ENCODE measurements around the gene LRPAP1.
"Not testable (repeated sequence)": the region's sequence is repeated elsewhere in the genome, so short reads cannot be mapped to it uniquely, and the experiment has no call there.

LRPAP1 gene

GRCh38 chr4:3531879-3532750, at the start of gene LRPAP1:
TSS of gene LRPAP1 (minus strand) at chr4:3532422. CDS start at chr4:3532412, 10 bp downstream.
- Histone ChIP-seq H3K27ac (no peak within 1 kb of the TSS), H3K4me3 (ENCODE audit: low read depth, low read length) (peak within 1 kb of the TSS; percentile 87), H3K27me3 (replicated peaks) (no peaks in the 10 kb centered on the region), H3K36me3 (replicated peaks) (no peaks in the 10 kb centered on the region)
- in situ Hi-C loops (cut with HindIII; ENCODE audit: low pct_ligation_motif_present, low sequenced_read_pairs), result no loop called here
- TF ChIP-seq, protein P1, sequence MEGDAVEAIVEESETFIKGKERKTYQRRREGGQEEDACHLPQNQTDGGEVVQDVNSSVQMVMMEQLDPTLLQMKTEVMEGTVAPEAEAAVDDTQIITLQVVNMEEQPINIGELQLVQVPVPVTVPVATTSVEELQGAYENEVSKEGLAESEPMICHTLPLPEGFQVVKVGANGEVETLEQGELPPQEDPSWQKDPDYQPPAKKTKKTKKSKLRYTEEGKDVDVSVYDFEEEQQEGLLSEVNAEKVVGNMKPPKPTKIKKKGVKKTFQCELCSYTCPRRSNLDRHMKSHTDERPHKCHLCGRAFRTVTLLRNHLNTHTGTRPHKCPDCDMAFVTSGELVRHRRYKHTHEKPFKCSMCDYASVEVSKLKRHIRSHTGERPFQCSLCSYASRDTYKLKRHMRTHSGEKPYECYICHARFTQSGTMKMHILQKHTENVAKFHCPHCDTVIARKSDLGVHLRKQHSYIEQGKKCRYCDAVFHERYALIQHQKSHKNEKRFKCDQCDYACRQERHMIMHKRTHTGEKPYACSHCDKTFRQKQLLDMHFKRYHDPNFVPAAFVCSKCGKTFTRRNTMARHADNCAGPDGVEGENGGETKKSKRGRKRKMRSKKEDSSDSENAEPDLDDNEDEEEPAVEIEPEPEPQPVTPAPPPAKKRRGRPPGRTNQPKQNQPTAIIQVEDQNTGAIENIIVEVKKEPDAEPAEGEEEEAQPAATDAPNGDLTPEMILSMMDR (IDR thresholded peaks at IDR 0.05; ENCODE audit: low read depth, low read length, missing control alignments), result no peak
- peak; percentile 77 for DNase-seq

DNA sequence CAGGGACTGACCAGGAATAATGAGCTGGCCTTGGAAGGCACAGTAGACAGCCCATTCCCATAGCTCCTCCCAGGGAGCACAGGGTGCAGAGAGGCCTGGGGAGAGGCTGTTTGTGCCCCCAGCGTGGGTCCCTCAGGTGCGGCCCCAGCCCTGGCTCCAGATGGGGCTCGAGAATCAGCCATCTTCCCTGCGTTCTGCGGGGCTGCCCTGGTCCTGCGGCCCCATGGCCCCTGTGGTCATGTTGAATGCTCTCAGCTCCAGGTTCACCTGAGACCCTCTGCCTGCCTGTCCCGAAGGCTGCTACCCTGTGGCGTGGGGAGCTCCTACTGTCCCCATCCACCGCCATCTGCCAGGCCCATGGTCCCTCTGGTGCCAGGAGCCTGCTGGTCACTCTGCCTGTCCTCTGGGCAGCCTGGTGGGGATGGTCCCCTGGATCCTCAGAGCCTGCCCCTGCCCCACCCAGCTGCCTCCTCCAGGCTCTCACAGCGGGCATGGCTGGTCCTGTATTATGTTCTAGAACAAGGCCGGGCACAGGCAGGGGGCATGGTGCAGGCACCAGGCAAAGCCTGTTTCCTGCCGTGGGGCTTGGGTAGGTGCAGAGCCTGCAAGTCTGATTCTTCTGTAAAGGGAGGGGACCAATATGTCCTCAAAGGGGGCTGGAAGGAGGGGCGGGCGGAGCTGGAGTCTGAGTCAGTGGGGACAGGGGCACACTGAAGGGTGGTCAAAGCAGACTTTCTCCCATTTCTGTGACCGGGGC, 49.3 kb upstream of the LRPAP1 start:
- DNase-seq; H3K27ac ChIP-seq; H3K4me3 ChIP-seq (ENCODE audit: low read depth, low read length); H3K27me3 ChIP-seq (replicated peaks); in situ Hi-C loops (cut with HindIII; ENCODE audit: low pct_ligation_motif_present, low sequenced_read_pairs); H3K36me3 ChIP-seq (replicated peaks): not testable (repeated sequence)

DNA sequence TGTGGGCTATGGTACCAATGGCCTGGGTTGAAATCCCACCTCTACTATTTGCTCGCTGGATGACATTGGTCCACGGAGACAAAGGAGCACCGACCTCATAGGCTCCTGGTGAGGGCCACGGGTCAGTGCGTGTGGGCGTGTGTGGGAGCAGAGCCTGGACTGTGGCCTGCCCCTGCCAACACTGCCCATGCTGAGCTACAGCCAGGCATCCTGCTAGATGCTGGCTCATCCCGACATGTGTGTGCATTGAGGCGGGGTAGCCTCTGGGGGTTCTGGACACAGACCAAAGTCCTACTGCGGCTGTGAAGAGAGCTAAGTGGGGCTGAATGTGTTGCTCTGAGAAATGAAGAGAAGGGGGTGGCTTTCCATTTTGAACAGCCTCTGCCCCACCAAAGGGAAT, 48.6 kb upstream of the LRPAP1 start:
- in situ Hi-C loops (cut with HindIII; ENCODE audit: low pct_ligation_motif_present, low sequenced_read_pairs); H3K4me3 ChIP-seq (ENCODE audit: low read depth, low read length); H3K27ac ChIP-seq; DNase-seq; H3K36me3 ChIP-seq (replicated peaks); H3K27me3 ChIP-seq (replicated peaks): not testable (repeated sequence)

- H3K4me3 ChIP-seq (ENCODE audit: low read depth, low read length); H3K36me3 ChIP-seq (replicated peaks); H3K27ac ChIP-seq; in situ Hi-C loops (cut with HindIII; ENCODE audit: low pct_ligation_motif_present, low sequenced_read_pairs); H3K27me3 ChIP-seq (replicated peaks); DNase-seq: not testable (repeated sequence)
Observed at GRCh38 chr4:3578527-3579144, 46.4 kb upstream of the LRPAP1 start.

DNA sequence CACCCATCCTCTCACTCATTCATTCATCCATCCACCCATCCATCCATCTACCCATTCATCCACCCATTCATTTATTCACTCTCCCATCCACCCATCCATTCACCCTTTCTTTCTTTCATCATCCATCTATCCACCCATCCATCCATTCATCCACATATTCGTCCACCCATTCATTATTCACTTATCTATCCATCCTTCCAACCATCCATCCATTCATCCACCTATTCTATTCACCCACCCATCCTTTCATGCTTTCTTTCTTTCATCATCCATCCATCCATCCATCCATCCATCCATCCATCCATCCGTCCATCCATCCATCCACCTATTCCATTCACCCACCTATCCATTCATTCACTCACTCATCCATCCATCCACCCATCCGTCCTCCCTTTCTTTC, 45.8 kb upstream of the LRPAP1 start:
- H3K27me3 ChIP-seq (replicated peaks); H3K4me3 ChIP-seq (ENCODE audit: low read depth, low read length); H3K27ac ChIP-seq; DNase-seq; H3K36me3 ChIP-seq (replicated peaks); in situ Hi-C loops (cut with HindIII; ENCODE audit: low pct_ligation_motif_present, low sequenced_read_pairs): not testable (repeated sequence)

DNA sequence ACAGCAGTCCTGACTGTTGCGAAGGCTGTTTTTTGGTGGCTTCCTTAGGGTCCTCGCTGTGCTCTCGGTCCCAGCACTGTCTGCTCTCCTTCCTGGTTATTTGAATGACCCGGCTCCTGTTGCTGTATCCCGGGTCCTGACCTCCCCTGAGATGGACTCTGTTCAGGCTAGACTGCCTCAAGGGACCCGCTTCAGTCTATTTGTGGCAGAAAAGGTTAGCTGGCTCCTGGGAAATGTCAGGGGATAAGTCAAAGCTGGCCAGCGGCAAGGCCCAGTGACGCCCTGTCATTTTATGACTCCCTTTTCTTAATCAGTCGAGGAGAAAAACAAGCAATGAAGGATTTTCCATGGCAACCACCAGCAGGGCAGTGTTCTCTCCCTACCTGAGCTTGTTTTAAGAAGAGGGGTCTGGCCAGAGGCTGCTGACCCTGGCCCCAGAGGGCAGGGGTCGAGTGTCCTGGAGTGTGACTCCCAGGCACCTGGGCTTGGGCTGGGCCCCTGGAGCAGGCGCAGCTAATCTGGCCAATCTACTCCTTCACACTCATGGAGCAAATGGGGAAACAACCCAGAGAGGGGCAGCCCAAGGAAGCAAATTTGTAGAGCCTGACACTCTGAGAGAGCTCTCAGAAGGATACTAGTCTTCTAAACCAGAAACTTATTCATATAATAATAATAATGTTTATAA, 45.1 kb upstream of the LRPAP1 start:
- H3K4me3 ChIP-seq (ENCODE audit: low read depth, low read length); DNase-seq; H3K27me3 ChIP-seq (replicated peaks); H3K27ac ChIP-seq; H3K36me3 ChIP-seq (replicated peaks); in situ Hi-C loops (cut with HindIII; ENCODE audit: low pct_ligation_motif_present, low sequenced_read_pairs): not testable (repeated sequence)

DNA sequence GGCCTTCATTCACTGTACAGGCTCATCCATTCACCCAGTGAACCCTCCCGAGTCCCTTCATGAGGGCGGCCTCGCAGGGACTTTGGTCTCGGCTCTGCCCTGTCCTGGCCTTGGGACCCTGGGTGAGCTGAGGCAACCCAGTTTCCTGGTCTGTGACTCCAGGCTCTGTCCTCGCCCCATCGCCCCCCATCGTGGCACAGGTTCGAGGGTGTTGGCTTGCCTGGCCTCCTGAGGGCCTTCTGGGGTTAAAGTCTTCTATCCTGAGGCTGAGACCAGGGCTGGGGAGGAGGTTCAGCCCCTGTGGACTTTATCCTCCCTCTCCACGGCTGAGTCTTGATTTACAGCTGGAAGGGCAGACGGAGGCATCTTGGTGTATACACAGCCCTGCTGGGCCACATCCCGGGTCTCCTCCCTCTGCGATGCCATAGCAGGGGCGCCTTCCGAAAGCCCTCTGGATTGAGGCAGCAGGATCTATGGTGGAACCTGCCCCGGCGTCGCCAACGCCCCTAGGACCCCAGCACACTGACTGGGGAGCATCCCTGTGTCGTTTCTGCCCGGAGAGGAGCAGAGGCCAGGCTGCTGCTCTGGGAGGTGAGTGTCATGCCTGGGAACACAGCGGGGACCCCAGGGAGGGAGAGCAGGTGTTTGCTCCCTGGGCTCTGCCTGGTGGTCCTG, 44.4 kb upstream of the LRPAP1 start:
- in situ Hi-C loops (cut with HindIII; ENCODE audit: low pct_ligation_motif_present, low sequenced_read_pairs); H3K36me3 ChIP-seq (replicated peaks); H3K27me3 ChIP-seq (replicated peaks); H3K27ac ChIP-seq; DNase-seq; H3K4me3 ChIP-seq (ENCODE audit: low read depth, low read length): not testable (repeated sequence)

DNA sequence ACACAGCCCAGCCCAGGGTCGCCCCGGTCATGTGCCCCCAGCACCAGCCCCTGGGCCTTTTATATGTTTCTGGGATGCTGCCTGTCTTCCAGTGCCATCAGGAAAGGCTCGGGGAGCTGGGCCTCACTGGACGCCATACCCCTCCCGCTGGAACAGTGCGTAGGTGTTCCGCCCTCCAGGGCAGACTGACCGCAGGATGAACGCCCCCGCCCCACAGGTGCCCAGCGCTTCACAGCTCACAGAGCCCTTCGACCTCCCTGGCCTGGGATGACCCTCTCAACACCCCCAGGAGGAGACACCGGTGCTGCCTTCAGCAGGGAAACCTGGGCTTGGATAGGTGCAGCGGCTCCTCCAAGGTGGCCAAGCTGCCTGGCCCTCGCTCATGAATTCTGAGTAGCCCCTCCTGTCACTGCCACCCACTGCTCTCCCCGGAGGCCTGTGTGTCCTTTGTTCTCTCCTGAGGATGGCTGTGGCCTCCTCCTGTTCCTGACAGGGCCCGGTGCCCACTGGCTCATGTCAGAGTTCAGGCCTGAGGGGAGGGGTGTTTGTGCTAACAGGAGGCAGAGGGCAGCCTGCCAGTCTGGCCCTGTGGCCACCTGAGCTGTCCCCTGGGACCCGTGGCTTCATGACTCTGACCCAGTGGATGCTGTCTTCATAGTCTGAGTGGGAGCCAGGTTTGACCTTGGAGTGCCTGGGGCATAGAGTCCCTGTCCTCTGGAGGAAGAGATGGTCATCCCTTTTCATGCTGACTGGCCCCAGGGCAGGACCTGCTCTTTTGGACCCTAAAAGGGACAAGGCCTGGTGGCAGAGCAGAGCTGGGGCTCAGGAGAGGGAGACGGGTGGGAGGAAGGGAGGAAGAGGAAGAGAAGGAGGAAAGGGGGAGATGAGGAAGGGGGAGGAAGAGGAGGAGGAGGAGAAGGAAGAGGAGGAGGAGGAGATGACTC, 43.5 kb upstream of the LRPAP1 start:
- in situ Hi-C loops (cut with HindIII; ENCODE audit: low pct_ligation_motif_present, low sequenced_read_pairs); DNase-seq; H3K36me3 ChIP-seq (replicated peaks); H3K27me3 ChIP-seq (replicated peaks); H3K27ac ChIP-seq; H3K4me3 ChIP-seq (ENCODE audit: low read depth, low read length): not testable (repeated sequence)

GRCh38 chr4:3574865-3575264, 42.6 kb upstream of the LRPAP1 start:
- H3K27me3 ChIP-seq (replicated peaks); H3K4me3 ChIP-seq (ENCODE audit: low read depth, low read length); in situ Hi-C loops (cut with HindIII; ENCODE audit: low pct_ligation_motif_present, low sequenced_read_pairs); DNase-seq; H3K27ac ChIP-seq; H3K36me3 ChIP-seq (replicated peaks): not testable (repeated sequence)

DNA sequence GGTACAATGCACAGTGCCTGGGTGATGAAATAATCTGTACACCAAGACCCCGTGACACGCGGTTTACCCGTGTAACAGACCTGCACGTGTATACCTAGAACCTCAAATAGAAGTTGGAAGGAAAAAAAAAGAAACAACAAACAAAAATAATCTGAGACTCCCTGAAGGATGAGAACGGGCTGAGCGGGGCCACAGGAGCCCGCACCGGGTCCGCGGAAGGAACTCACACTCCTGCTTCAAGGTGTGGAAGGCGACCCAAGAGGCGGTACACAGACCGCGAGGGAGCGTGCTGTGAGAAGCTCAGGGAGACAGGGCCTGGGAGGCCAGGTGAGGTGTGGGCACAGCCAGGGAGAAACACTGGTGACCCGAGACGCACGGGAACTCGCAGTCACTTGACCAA, 42.1 kb upstream of the LRPAP1 start:
- H3K27me3 ChIP-seq (replicated peaks); H3K36me3 ChIP-seq (replicated peaks); DNase-seq; H3K27ac ChIP-seq; in situ Hi-C loops (cut with HindIII; ENCODE audit: low pct_ligation_motif_present, low sequenced_read_pairs); H3K4me3 ChIP-seq (ENCODE audit: low read depth, low read length): not testable (repeated sequence)
